Measurements from ENCODE around the gene ZBTB8OS.

ZBTB8OS gene

DNA sequence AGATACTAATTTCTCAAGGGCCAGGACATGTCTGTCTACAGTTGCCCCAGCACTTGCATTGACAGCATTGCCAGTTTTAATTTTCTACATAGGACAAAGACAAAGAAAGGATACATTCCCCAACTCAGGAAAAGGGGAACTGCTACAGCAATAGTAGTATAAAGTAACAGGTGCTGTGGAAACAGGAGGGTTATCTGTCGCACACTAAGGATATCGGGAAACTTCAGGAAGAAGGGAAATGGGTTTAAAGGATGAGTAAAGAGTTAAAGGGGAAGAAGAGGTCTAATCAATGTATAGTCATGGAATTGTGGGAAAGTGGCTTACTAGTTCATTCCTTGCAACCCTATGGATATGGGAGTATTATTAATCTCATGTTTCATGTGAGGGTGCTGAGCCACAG is 36.0 kb upstream of the ZBTB8OS start:
- no peaks in the 10 kb centered on the region for H3K4me1 ChIP-seq (ENCODE audit: control insufficient read depth, insufficient read depth, low read length)
- H3K36me3 ChIP-seq (ENCODE audit: control insufficient read depth in 2 of 2, insufficient read depth in 1 of 2, low read length in 2 of 2): peaks cover 17 to 54% of the 10 kb centered on the region in 2 experiments; a peak in 2 of 3 replicates
- ChIA-PET POLR2A (interaction anchor here (0.6 kb wide), 1 partner anchor 166 kb away, joined by 3 read pairs; no protein-coding TSS in a partner anchor), CTCF (interaction anchor here (0.6 to 1.2 kb wide), 2 partner anchors 41 to 166 kb away, joined by 3 read pairs; no protein-coding TSS in a partner anchor)
- no peaks in the 10 kb centered on the region for H3K9me3 ChIP-seq (ENCODE audit: control insufficient read depth, insufficient read depth, low read depth, low read length)
- no peak overlapping the region for H3K4me3 ChIP-seq (ENCODE audit: low read depth, low read length)
- peak; percentile 97 for TF ChIP-seq SCRT1 (tag by site-specific recombination; IDR thresholded peaks at IDR 0.05; ENCODE audit: borderline replicate concordance)
- TF ChIP-seq SCRT2 (tag by site-specific recombination; IDR thresholded peaks at IDR 0.05): peak; percentile 87
- TF ChIP-seq ZNF48 (tag by site-specific recombination; IDR thresholded peaks at IDR 0.05): no peak
- no peak for TF ChIP-seq ZFP37 (tag by site-specific recombination; IDR thresholded peaks at IDR 0.05)
- TF ChIP-seq ZNF624 (tag by site-specific recombination; IDR thresholded peaks at IDR 0.05): no peak
- TF ChIP-seq, protein P1, sequence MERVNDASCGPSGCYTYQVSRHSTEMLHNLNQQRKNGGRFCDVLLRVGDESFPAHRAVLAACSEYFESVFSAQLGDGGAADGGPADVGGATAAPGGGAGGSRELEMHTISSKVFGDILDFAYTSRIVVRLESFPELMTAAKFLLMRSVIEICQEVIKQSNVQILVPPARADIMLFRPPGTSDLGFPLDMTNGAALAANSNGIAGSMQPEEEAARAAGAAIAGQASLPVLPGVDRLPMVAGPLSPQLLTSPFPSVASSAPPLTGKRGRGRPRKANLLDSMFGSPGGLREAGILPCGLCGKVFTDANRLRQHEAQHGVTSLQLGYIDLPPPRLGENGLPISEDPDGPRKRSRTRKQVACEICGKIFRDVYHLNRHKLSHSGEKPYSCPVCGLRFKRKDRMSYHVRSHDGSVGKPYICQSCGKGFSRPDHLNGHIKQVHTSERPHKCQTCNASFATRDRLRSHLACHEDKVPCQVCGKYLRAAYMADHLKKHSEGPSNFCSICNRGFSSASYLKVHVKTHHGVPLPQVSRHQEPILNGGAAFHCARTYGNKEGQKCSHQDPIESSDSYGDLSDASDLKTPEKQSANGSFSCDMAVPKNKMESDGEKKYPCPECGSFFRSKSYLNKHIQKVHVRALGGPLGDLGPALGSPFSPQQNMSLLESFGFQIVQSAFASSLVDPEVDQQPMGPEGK (tag by site-specific recombination; IDR thresholded peaks at IDR 0.05): no peak
- TF ChIP-seq ZNF404 (tag by site-specific recombination; IDR thresholded peaks at IDR 0.05): no peak
- no peak for TF ChIP-seq KLF16 (tag by site-specific recombination; IDR thresholded peaks at IDR 0.05)
- no peak for TF ChIP-seq ZBTB48 (tag by site-specific recombination; IDR thresholded peaks at IDR 0.05)
- no peak for TF ChIP-seq ZNF146 (tag by site-specific recombination; IDR thresholded peaks at IDR 0.05)
- no peak overlapping the region for H3K27ac ChIP-seq (ENCODE audit: extremely low read depth, low read depth, low read length)

DNA sequence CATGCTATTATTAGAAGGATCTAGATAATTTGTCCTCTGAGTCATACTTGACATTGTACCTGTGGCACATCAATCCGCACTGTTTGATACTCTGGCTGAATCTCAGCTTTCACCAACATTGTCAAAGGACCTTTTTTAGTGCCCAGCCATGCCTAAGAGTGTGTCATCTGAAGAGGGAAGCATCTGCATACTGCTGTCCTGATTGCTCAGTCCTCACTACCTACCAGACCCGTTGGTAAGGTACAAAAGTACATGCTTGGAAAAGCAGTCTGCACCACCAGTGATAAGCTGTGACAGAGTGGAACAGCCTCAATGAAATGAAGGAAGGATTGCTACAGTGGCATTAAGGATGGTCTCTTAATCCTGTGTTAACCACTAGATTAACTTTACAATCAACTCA is 35.1 kb upstream of the ZBTB8OS start:
- Histone ChIP-seq H3K4me3 (ENCODE audit: low read depth, low read length) (no peak overlapping the region), H3K9me3 (ENCODE audit: control insufficient read depth, insufficient read depth, low read depth, low read length) (no peaks in the 10 kb centered on the region), H3K27ac (ENCODE audit: extremely low read depth, low read depth, low read length) (no peak overlapping the region), H3K36me3 (ENCODE audit: control insufficient read depth in 2 of 2, insufficient read depth in 1 of 2, low read length in 2 of 2) (peaks cover 25 to 63% of the 10 kb centered on the region in 2 experiments), H3K4me1 (ENCODE audit: control insufficient read depth, insufficient read depth, low read length) (no peaks in the 10 kb centered on the region)
- ChIA-PET CTCF (interaction anchor here (1.2 kb wide), 1 partner anchor 165 kb away, joined by 3 read pairs; no protein-coding TSS in a partner anchor), POLR2A (interaction anchor here (0.6 kb wide), 1 partner anchor 26 kb away, joined by 4 read pairs; no protein-coding TSS in a partner anchor)
- TF ChIP-seq ZNF549 (tag by site-specific recombination; IDR thresholded peaks at IDR 0.05) (no peak), ZNF530 (tag by site-specific recombination; IDR thresholded peaks at IDR 0.05; ENCODE audit: low read depth) (no peak), MYNN (tag by site-specific recombination; IDR thresholded peaks at IDR 0.05; ENCODE audit: borderline replicate concordance) (no peak), SCRT2 (tag by site-specific recombination; IDR thresholded peaks at IDR 0.05) (no peak), EGR2 (tag by site-specific recombination; IDR thresholded peaks at IDR 0.05; ENCODE audit: low read depth) (no peak), ZNF473 (tag by site-specific recombination; IDR thresholded peaks at IDR 0.05) (no peak), ZNF600 (tag by site-specific recombination; IDR thresholded peaks at IDR 0.05) (no peak), ZNF133 (tag by site-specific recombination; IDR thresholded peaks at IDR 0.05) (no peak), ZNF175 (tag by site-specific recombination; IDR thresholded peaks at IDR 0.05) (no peak), ZSCAN23 (tag by site-specific recombination; IDR thresholded peaks at IDR 0.05) (no peak), ZNF621 (tag by site-specific recombination; IDR thresholded peaks at IDR 0.05) (no peak), ZNF670 (tag by site-specific recombination; IDR thresholded peaks at IDR 0.05; ENCODE audit: low read depth) (no peak), ZNF391 (tag by site-specific recombination; IDR thresholded peaks at IDR 0.05; ENCODE audit: borderline replicate concordance, low read depth) (no peak), SALL2 (tag by site-specific recombination; IDR thresholded peaks at IDR 0.05; ENCODE audit: borderline replicate concordance) (no peak)
- TF ChIP-seq, protein P2, sequence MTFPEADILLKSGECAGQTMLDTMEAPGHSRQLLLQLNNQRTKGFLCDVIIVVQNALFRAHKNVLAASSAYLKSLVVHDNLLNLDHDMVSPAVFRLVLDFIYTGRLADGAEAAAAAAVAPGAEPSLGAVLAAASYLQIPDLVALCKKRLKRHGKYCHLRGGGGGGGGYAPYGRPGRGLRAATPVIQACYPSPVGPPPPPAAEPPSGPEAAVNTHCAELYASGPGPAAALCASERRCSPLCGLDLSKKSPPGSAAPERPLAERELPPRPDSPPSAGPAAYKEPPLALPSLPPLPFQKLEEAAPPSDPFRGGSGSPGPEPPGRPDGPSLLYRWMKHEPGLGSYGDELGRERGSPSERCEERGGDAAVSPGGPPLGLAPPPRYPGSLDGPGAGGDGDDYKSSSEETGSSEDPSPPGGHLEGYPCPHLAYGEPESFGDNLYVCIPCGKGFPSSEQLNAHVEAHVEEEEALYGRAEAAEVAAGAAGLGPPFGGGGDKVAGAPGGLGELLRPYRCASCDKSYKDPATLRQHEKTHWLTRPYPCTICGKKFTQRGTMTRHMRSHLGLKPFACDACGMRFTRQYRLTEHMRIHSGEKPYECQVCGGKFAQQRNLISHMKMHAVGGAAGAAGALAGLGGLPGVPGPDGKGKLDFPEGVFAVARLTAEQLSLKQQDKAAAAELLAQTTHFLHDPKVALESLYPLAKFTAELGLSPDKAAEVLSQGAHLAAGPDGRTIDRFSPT (tag by site-specific recombination; IDR thresholded peaks at IDR 0.05): no peak
- TF ChIP-seq, protein P3, sequence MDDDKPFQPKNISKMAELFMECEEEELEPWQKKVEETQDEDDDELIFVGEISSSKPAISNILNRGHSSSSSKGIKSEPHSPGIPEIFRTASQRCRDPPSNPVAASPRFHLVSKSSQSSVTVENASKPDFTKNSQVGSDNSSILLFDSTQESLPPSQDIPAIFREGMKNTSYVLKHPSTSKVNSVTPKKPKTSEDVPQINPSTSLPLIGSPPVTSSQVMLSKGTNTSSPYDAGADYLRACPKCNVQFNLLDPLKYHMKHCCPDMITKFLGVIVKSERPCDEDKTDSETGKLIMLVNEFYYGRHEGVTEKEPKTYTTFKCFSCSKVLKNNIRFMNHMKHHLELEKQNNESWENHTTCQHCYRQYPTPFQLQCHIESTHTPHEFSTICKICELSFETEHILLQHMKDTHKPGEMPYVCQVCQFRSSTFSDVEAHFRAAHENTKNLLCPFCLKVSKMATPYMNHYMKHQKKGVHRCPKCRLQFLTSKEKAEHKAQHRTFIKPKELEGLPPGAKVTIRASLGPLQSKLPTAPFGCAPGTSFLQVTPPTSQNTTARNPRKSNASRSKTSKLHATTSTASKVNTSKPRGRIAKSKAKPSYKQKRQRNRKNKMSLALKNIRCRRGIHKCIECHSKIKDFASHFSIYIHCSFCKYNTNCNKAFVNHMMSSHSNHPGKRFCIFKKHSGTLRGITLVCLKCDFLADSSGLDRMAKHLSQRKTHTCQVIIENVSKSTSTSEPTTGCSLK (tag by site-specific recombination; IDR thresholded peaks at IDR 0.05): no peak
- TF ChIP-seq, protein P4, sequence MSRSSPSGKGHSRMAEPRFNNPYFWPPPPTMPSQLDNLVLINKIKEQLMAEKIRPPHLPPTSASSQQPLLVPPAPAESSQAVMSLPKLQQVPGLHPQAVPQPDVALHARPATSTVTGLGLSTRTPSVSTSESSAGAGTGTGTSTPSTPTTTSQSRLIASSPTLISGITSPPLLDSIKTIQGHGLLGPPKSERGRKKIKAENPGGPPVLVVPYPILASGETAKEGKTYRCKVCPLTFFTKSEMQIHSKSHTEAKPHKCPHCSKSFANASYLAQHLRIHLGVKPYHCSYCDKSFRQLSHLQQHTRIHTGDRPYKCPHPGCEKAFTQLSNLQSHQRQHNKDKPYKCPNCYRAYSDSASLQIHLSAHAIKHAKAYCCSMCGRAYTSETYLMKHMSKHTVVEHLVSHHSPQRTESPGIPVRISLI (tag by site-specific recombination; IDR thresholded peaks at IDR 0.05): no peak
